BE2C (cell line): ENCODE data around the gene RELN.
"Not testable (repeated sequence)": the region's sequence is repeated elsewhere in the genome, so short reads cannot be mapped to it uniquely, and the experiment has no call there.

Experiments
- DNase-seq: peaks from one replicate; pipeline ENCODE4 v3.0.0-alpha.2; 2020
- H3K27me3 ChIP-seq: fragments of 250-450 bp; sonication (Bioruptor Pico); 2 replicates; pipeline ENCODE4 v1.5.1; 2020; ENCODE audit warnings: mild to moderate bottlenecking
- H3K36me3 ChIP-seq: fragments of 250-450 bp; sonication (Bioruptor Pico); 2 replicates; pipeline ENCODE4 v1.5.1; 2020; ENCODE audit warnings: mild to moderate bottlenecking
- H3K4me1 ChIP-seq: fragments of 250-450 bp; sonication (Bioruptor Pico); 2 replicates; pipeline ENCODE4 v1.5.1; 2020
- H3K4me3 ChIP-seq: 2 replicates; pipeline ENCODE4 v1.5.1; 2011; ENCODE audit warnings: low read depth, low read length
- H3K9me3 ChIP-seq: fragments of 250-450 bp; sonication (Bioruptor Pico); 2 replicates; pipeline ENCODE4 v1.5.1; 2020
- CTCF ChIP-seq: IDR thresholded peaks from 2 replicates; pipeline ENCODE4 v1.5.1; 2012; ENCODE audit warnings: mild to moderate bottlenecking, low read depth, low read length

RELN gene

GRCh38 chr7:103918631-103919271 is 70.7 kb downstream of the RELN start:
- no peak for TF ChIP-seq CTCF

DNA sequence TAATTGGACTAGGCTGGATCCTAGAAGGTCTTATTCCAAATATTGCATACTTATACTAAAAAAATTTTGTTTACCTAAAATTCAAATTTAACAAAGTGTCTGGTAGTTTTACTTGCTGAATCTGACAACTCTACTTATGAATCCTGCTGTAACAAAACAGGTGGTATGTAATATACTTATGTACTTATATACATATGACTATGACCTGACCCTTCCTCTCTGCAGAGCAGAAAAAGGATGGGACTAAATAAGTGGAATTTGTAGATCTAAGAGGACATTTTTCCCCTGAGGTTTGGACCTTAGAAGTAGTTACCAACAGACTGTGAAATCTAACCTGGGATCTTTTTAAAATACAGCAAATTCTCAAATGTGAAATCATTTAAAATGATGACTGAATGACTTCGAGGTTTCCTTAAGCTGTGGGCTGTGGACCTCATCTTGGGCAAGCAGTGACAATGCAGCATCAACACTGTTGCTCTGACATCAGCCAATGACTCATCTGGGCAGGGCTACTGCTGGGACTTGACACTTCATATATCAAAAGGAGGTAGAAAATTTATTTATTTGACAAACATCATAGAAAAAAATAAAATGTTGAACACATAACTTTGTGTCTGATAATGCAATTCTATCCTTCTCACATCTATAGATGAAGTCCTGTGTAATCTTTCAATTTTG is 73.6 kb downstream of the RELN start:
- peaks cover 3% of the 10 kb centered on the region for H3K36me3 ChIP-seq
- no peak overlapping the region for H3K4me3 ChIP-seq
- H3K27me3 ChIP-seq, result no peaks in the 10 kb centered on the region
- TF ChIP-seq CTCF, result no peak
- H3K9me3 ChIP-seq, result no peaks in the 10 kb centered on the region
- no peaks in the 10 kb centered on the region for H3K4me1 ChIP-seq
- no peak for DNase-seq

More at GRCh38 chr7:103918631-103919271, 70.7 kb downstream of the RELN start:
- Histone ChIP-seq H3K27me3 (no peaks in the 10 kb centered on the region), H3K9me3 (no peaks in the 10 kb centered on the region), H3K4me3 (no peak overlapping the region), H3K36me3 (peaks cover 3% of the 10 kb centered on the region), H3K4me1 (peaks cover 8% of the 10 kb centered on the region; the same call in 1 of the 2 replicates)
- no peak for DNase-seq

- H3K4me1 ChIP-seq, result no peaks in the 10 kb centered on the region
- DNase-seq, result no peak
- peaks cover 3% of the 10 kb centered on the region for H3K36me3 ChIP-seq
Measured at GRCh38 chr7:103914147-103914899, 75.1 kb downstream of the RELN start.

GRCh38 chr7:103912891-103913605 is 76.4 kb downstream of the RELN start:
- TF ChIP-seq CTCF, result no peak

More at GRCh38 chr7:103914147-103914899, 75.1 kb downstream of the RELN start:
- Histone ChIP-seq H3K4me3 (no peak overlapping the region), H3K27me3 (no peaks in the 10 kb centered on the region), H3K9me3 (no peaks in the 10 kb centered on the region)
- peak; percentile 19; the same call in 1 of the 2 replicates for TF ChIP-seq CTCF

DNA sequence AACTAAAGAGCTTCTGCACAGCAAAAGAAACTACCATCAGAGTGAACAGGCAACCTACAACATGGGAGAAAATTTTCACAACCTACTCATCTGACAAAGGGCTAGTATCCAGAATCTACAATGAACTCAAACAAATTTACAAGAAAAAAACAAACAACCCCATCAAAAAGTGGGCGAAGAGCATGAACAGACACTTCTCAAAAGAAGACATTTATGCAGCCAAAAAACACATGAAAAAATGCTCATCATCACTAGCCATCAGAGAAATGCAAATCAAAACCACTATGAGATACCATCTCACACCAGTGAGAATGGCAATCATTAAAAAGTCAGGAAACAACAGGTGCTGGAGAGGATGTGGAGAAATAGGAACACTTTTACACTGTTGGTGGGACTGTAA is 78.4 kb downstream of the RELN start:
- H3K9me3 ChIP-seq, H3K4me3 ChIP-seq, H3K4me1 ChIP-seq, H3K27me3 ChIP-seq, H3K36me3 ChIP-seq, DNase-seq: not testable (repeated sequence)

More at GRCh38 chr7:103912891-103913605, 76.4 kb downstream of the RELN start:
- H3K4me3 ChIP-seq, result no peak overlapping the region
- peaks cover 3% of the 10 kb centered on the region for H3K36me3 ChIP-seq
- no peaks in the 10 kb centered on the region for H3K4me1 ChIP-seq
- no peaks in the 10 kb centered on the region for H3K27me3 ChIP-seq
- DNase-seq, result no peak
- H3K9me3 ChIP-seq, result no peaks in the 10 kb centered on the region

GRCh38 chr7:103905997-103906396 is 83.5 kb downstream of the RELN start:
- no peak for TF ChIP-seq CTCF
- no peak for DNase-seq
- Histone ChIP-seq H3K4me3 (no peak overlapping the region), H3K9me3 (no peaks in the 10 kb centered on the region), H3K27me3 (no peaks in the 10 kb centered on the region), H3K36me3 (peaks cover 6% of the 10 kb centered on the region), H3K4me1 (no peaks in the 10 kb centered on the region; the same call in 1 of the 2 replicates)
